HG03432 (cell line): ENCODE results near the gene MAP3K13.
"Not testable (repeated sequence)": the region's sequence is repeated elsewhere in the genome, so short reads cannot be mapped to it uniquely, and the experiment has no call there.

Experiments used
- ATAC-seq: cut with Tn5 transposase; IDR thresholded peaks from one replicate; pipeline ENCODE4 v1.9.1; 2021; ENCODE audit warnings: mild to moderate bottlenecking, moderate library complexity; ENCODE audit not compliant: unreplicated experiment

MAP3K13 gene

GRCh38 chr3:185442031-185442430 lies 79.1 kb downstream of the MAP3K13 start:
- ATAC-seq, result no peak

- ATAC-seq, result no peak
These were observed 81.4 kb downstream of the MAP3K13 start for GRCh38 chr3:185444329-185444728.

DNA sequence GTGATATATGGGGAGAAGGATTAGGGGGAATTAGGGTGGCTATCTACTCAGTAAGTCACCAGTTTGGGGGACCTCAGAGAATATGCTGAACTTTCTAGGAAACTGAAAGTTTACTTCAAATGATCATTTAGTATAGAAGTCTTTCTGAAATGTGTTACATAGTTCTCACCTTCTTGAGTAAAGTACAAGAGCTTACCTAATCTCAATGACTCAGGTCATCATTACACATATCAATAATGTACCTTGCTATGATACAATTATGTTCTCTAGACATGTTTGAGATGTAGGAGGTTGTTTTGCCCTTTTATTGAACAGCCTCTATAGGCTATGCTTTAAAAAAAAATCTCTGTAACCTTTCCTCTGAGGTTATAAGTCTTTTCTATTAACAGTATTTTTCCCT lies 85.2 kb downstream of the MAP3K13 start:
- ATAC-seq, result no peak

GRCh38 chr3:185451432-185451831 lies 88.5 kb downstream of the MAP3K13 start:
- ATAC-seq, result not testable (repeated sequence)

- ATAC-seq, result no peak
These were observed 94.4 kb downstream of the MAP3K13 start for GRCh38 chr3:185457376-185457775.

DNA sequence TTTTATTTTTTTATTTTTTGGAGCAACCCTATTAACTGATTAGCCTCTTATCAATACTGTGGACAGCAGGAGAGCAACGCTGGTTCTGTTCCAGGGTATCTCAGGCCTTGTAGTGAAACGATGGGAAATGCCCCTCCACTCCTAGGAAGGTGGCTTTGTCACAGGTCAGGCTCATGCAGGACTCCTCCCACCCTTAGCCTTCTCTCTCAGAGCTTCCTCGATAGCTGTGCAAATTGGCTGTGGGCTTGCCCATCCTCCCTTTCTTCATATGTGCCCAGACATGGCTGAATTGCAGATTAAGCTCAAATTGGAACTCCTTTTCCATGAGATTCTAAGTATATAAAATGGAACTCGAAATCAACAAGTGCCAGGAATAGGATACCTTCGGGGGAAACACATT lies 97.4 kb downstream of the MAP3K13 start:
- no peak for ATAC-seq

DNA sequence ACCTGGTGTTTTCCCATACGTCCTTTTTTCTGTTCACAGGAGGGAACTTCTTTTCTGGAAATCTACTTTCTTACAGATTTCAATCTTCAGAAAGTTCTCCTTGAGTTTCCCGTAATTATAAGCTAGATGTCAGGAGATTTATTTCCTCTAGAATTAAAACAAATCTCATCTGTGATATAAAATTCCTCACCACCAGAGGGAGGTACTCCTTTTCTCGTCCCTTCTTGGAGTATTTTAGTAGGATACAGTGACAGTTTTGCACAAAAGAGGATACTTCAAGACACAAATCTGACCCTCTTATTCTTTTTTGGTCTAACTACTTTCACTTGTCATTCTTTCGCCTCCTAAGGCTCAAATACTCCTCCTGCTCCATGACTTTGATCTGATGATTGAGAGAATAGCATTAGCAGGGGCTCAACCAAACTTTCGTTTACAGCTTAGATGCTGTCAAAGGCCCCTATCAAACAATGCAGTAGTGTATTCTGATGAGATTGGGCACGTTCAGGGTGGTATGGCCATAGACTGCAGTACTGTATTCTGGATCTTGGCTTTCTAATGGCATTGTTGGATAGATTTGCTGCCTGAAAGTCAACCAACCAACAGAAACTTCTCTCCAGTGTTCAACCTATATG lies 97.9 kb downstream of the MAP3K13 start:
- no peak for ATAC-seq

DNA sequence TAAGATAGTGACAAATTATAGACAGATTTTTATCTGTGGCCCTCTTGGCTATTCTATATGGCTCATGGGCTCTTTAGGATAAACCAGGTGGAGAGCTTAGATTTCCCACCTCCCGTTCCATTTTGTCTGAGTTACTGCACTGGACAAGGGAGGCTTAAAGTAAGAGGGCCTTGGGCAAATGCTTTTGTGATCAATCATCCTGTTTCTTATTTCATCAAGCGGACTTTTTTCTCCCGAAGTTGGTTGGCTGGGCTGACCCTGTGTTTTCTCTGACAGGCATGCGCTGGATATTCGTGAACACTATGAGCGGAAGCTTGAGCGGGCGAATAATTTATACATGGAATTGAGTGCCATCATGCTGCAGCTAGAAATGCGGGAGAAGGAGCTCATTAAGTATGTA lies 102.5 kb downstream of the MAP3K13 start:
- ATAC-seq, result no peak

- ATAC-seq, result not testable (repeated sequence)
These were observed 103.2 kb downstream of the MAP3K13 start for GRCh38 chr3:185466123-185466522.

- ATAC-seq, result no peak
These were observed 106.6 kb downstream of the MAP3K13 start for GRCh38 chr3:185469542-185469941.

DNA sequence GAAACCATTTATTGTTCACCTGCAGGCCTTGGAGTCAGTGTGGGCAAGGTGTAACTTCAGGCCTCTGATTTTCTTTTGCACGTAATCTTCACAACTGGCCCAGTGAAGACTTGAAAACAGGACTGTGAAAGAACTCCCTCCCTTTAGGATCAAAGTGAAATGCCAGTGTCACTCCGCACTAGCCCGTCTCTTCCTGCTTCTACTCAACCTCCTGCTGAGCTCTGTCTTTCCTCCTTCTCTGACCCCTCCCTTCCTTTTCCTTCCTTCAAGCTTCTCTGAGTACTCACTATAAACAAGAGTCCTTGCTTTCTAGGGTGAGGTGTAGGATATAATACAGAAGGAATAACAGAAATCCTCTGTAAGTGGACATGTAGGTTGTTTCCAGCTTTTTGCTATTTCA lies 107.4 kb downstream of the MAP3K13 start:
- no peak for ATAC-seq

GRCh38 chr3:185473290-185473815 lies 110.4 kb downstream of the MAP3K13 start:
- ATAC-seq, result no peak

DNA sequence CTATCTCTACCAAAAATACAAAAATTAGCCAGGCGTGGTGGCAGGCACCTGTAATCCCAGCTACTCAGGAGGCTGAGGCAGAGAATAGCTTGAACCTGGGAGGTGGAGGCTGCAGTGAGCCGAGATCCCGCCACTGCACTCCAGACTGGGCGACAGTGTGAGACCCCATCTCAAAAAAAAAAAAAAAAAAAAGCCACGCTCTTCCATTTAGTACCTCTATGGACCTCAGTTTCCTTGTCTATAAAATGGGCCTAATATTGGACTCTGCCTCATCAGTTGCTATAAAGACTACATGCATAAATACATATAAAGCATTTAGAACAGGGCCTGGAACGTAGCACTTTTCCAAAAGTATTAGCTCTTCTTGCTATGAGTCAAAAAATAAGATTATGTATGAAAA lies 112.0 kb downstream of the MAP3K13 start:
- not testable (repeated sequence) for ATAC-seq

DNA sequence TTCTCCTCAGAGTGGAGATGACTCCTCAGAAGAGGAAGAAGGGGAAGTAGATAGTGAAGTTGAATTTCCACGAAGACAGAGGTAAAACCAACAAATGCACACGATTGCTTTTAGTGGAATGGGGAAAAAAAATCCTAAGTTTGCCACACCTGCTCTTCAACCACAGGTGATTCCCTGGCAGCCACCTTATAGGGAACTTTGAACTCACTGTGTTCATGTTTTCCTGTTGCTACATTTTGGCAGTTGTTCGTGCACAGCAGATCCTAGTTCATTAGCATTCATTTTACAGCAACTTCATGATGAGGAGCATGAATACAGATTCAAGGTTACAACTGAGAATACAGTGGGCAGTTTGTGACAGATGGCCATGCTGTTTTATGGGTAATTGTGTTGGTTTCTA lies 114.4 kb downstream of the MAP3K13 start:
- ATAC-seq, result no peak

- ATAC-seq, result no peak
These were observed 116.5 kb downstream of the MAP3K13 start for GRCh38 chr3:185479373-185479945.

DNA sequence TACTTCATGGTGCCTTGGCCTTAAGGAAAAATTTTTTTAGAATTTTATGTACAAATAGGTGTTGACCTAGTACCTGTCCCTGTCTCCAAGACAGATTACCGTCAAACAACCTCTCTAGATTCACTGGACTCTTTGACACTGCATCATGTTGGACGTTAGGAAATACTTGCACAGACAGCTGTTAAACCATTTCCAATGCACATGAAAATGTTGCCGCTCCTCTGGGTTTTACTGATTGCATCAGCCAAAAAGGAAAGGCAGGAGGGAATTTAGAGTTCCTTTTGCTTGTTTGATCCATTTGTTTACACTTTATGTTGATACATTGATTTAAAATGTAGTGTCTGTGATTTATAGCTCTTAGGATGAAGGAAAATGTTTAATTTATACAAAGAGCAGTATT lies 121.4 kb downstream of the MAP3K13 start:
- no peak for ATAC-seq

GRCh38 chr3:185486394-185486793 lies 123.5 kb downstream of the MAP3K13 start:
- no peak for ATAC-seq

GRCh38 chr3:185488465-185488864 lies 125.5 kb downstream of the MAP3K13 start:
- ATAC-seq, result no peak

- no peak for ATAC-seq
These were observed 126.5 kb downstream of the MAP3K13 start for GRCh38 chr3:185489462-185489861.

DNA sequence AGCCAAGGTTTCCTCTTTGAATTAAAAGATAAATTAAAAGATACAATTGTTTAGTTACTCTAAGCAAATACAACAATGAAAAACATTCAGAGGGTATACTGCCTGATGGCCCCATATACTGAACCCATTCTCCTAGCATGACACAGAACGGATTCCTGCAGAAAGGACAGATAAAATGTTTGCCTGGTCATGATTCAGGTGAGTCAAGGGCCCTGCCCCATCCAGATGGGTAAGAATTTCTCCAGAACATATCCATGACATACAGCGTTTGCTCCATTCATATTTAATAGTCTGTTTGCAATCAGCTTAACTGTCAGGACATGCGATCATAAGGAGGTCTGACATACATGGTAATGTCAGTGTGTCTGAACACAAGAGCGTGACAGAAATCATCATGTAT lies 127.3 kb downstream of the MAP3K13 start:
- ATAC-seq, result no peak

DNA sequence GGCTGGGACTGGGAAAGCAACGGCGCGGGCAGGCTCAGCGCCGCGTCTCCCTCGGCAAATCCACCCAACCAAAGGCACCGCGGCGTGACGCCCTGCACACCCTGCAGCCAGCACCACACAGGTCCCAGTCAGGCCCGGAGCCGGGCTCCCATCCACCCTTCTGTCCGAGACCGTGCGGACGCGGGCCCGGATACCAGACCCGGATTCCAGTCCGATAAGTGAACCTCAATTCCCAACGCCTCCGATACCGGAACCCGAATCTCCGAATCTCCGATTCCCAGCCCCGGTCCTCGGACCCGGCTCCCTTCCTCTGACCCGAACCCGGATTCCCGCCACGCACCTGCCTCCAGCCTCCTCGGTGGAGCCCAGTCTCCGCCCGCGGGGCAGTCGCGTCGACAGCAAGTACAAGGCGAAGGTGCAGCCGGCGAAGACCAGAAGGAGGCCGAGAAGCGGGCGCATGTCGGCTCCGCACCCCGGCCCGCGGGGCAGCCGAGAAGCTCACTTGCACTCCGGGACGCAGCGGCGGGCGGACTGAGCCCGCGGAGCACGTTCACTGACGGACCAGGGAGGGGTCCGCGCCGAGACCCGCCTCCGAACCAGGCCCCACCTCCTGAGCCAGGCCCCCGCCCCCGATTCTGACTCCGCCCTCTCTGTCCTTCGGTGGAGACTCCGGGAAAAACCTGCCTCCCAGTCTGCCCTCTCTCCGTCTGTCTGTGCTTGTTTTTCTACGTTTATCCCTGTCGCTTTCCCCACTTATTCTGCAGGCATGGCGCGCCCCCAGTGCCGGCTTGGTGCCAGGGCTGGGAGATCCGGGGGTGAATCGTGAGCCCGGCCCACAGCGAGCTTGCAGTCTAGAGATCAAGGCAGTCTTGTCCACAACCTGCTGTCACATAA lies 135.8 kb downstream of the MAP3K13 start, which contains the start of gene TMEM41A:
TSS of gene TMEM41A (minus strand) at position 533 of the 894 bp plus-strand sequence. CDS start at position 459, 74 bp downstream.
- ATAC-seq, result peak; percentile 97

DNA sequence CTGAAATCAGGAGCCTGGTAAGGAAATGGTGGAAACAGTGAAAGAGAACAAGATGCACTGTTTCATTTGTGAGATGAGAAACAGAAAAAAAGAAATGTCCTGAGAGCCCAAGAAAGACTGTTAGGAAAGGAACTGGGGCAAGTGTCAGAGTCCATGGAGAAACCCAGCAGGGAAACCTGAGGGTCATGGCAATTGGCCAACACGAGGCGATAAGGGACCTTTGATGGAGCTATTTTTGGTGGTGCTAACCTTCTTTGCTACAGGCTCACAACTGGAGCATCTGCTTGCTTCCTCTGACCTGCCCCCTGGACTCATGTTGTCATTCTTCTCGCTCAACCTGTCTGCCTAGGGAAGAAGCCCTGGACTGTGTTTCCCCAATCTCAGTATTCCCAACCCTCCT lies 140.1 kb downstream of the MAP3K13 start:
- no peak for ATAC-seq
